Mesendoderm (in vitro differentiated cells): ENCODE measurements around the gene CD300LB.
A peak's percentile ranks its signal among the peaks of the same experiment; 100 is the strongest.

ENCODE experiments used
- DNase-seq: peaks from one replicate; pipeline ENCODE4 v3.0.0; 2013
- H2AK5ac ChIP-seq: 2 replicates; pipeline ENCODE4 v1.6.1; 2013; ENCODE audit warnings: low read length, inconsistent platforms
- H2BK120ac ChIP-seq: 2 replicates; pipeline ENCODE4 v1.6.1; 2013; ENCODE audit warnings: low read depth, mild to moderate bottlenecking, low read length, moderate library complexity, mixed read lengths
- H2BK15ac ChIP-seq: replicated peaks from 2 replicates; pipeline ENCODE4 v1.6.1; 2013; ENCODE audit warnings: low read depth, mild to moderate bottlenecking, moderate library complexity
- H2BK5ac ChIP-seq: 2 replicates; pipeline ENCODE4 v1.6.1; 2013; ENCODE audit warnings: low read length, inconsistent platforms
- H3K18ac ChIP-seq: 2 replicates; pipeline ENCODE4 v1.6.1; 2013; ENCODE audit warnings: mild to moderate bottlenecking, low read length, mixed read lengths
- H3K23ac ChIP-seq: one replicate; pipeline ENCODE4 v1.6.1; 2013; ENCODE audit warnings: low read length
- H3K27ac ChIP-seq: 2 replicates; pipeline ENCODE4 v1.5.1; 2013; ENCODE audit warnings: low read depth, mild to moderate bottlenecking, inconsistent platforms, low read length, moderate library complexity
- H3K27me3 ChIP-seq: 2 replicates; pipeline ENCODE4 v1.6.1; 2013; ENCODE audit warnings: low read length, control low read depth, mild to moderate bottlenecking, inconsistent platforms; ENCODE audit not compliant: insufficient read depth, poor library complexity
- H3K36me3 ChIP-seq: 2 replicates; pipeline ENCODE4 v1.6.1; 2013; ENCODE audit warnings: low read length, inconsistent platforms; ENCODE audit not compliant: control insufficient read depth, insufficient read depth
- H3K4ac ChIP-seq: one replicate; pipeline ENCODE4 v1.6.1; 2013; ENCODE audit warnings: low read depth, mild to moderate bottlenecking, low read length, moderate library complexity
- H3K4me1 ChIP-seq: 2 replicates; pipeline ENCODE4 v1.6.1; 2013; ENCODE audit warnings: low read depth, low read length, inconsistent platforms; ENCODE audit not compliant: control insufficient read depth
- H3K4me2 ChIP-seq: 2 replicates; pipeline ENCODE4 v1.6.1; 2013; ENCODE audit warnings: low read length
- H3K4me3 ChIP-seq: 2 replicates; pipeline ENCODE4 v1.5.1; 2013; ENCODE audit warnings: mild to moderate bottlenecking, low read length
- H3K56ac ChIP-seq: one replicate; pipeline ENCODE4 v1.6.1; 2013; ENCODE audit warnings: low read length
- H3K79me1 ChIP-seq: 2 replicates; pipeline ENCODE4 v1.6.1; 2013; ENCODE audit warnings: low read length, inconsistent platforms
- H3K79me2 ChIP-seq: 2 replicates; pipeline ENCODE4 v1.6.1; 2013; ENCODE audit warnings: mild to moderate bottlenecking, low read length; ENCODE audit not compliant: control insufficient read depth, insufficient read depth
- H3K9ac ChIP-seq: 2 replicates; pipeline ENCODE4 v1.6.1; 2013; ENCODE audit warnings: low read length, inconsistent platforms
- H4K5ac ChIP-seq: one replicate; pipeline ENCODE4 v1.6.1; 2013; ENCODE audit warnings: low read length
- H4K8ac ChIP-seq: one replicate; pipeline ENCODE4 v1.6.1; 2013; ENCODE audit warnings: low read depth, mild to moderate bottlenecking, control low read depth, low read length, moderate library complexity
- WGBS: extraction: QIAGEN DNeasy Blood & Tissue Kit; methylation state at CpG from one replicate; pipeline ENCODE4 v1.1.7; 2013; ENCODE audit warnings: low lambda C conversion rate, missing lambda C conversion rate; ENCODE audit not compliant: insufficient coverage; ENCODE audit errors: extremely low coverage; 5-methylcytosine and 5-hydroxymethylcytosine counted together

The CD300LB gene

GRCh38 chr17:74571621-74572270 is 40.5 kb upstream of the CD300LB start:
- Histone ChIP-seq H4K5ac (no peak overlapping the region), H3K56ac (no peak overlapping the region), H3K18ac (no peak overlapping the region), H3K23ac (no peak overlapping the region), H3K27ac (no peak overlapping the region), H3K36me3 (no peaks in the 10 kb centered on the region), H3K4me3 (no peak overlapping the region), H4K8ac (no peak overlapping the region), H2BK5ac (no peak overlapping the region), H2BK15ac (no peak overlapping the region), H3K4me1 (no peaks in the 10 kb centered on the region), H3K9ac (no peak overlapping the region), H3K4ac (no peak overlapping the region), H3K79me1 (no peaks in the 10 kb centered on the region), H2BK120ac (no peak overlapping the region), H3K27me3 (no peaks in the 10 kb centered on the region), H3K79me2 (no peaks in the 10 kb centered on the region), H3K4me2 (no peak overlapping the region), H2AK5ac (no peak overlapping the region)
- no CpG with 5 or more reads among the region's 4 CpGs for WGBS
- DNase-seq, result no peak

GRCh38 chr17:74569020-74570003 is 38.0 kb upstream of the CD300LB start:
- Histone ChIP-seq H3K4me1 (peaks cover 2% of the 10 kb centered on the region), H3K27me3 (no peaks in the 10 kb centered on the region), H4K8ac (no peak overlapping the region), H3K4me2 (no peak overlapping the region), H3K79me1 (no peaks in the 10 kb centered on the region), H3K18ac (no peak overlapping the region), H2AK5ac (no peak overlapping the region), H3K4ac (no peak overlapping the region), H3K4me3 (no peak overlapping the region), H2BK15ac (no peak overlapping the region), H3K79me2 (no peaks in the 10 kb centered on the region), H3K27ac (no peak overlapping the region), H3K36me3 (no peaks in the 10 kb centered on the region), H3K9ac (no peak overlapping the region), H2BK120ac (no peak overlapping the region), H2BK5ac (no peak overlapping the region), H4K5ac (no peak overlapping the region), H3K23ac (no peak overlapping the region), H3K56ac (no peak overlapping the region)
- WGBS, result 100% methylated on average over 3 of the region's 32 CpGs
- peak; percentile 43 for DNase-seq

- Histone ChIP-seq H2BK120ac (no peak overlapping the region), H3K4ac (no peak overlapping the region), H3K56ac (no peak overlapping the region), H3K79me1 (no peaks in the 10 kb centered on the region), H3K27ac (no peak overlapping the region), H3K4me2 (no peak overlapping the region), H4K8ac (no peak overlapping the region), H3K4me3 (no peak overlapping the region), H3K36me3 (no peaks in the 10 kb centered on the region), H4K5ac (no peak overlapping the region), H2BK5ac (no peak overlapping the region), H3K9ac (no peak overlapping the region), H3K23ac (no peak overlapping the region), H3K4me1 (peaks cover 2% of the 10 kb centered on the region), H2BK15ac (no peak overlapping the region), H3K27me3 (no peaks in the 10 kb centered on the region), H3K18ac (no peak overlapping the region), H2AK5ac (no peak overlapping the region), H3K79me2 (no peaks in the 10 kb centered on the region)
- DNase-seq, result no peak
- WGBS, result 100% methylated on average over 2 of the region's 4 CpGs
Measured at GRCh38 chr17:74568106-74568873, 37.0 kb upstream of the CD300LB start.

GRCh38 chr17:74567397-74567796 is 36.1 kb upstream of the CD300LB start, which contains the start of gene CD300H:
TSS of gene CD300H (minus strand) at chr17:74567509.
- H3K4me1 ChIP-seq, result peaks cover 2% of the 10 kb centered on the region
- no peaks in the 10 kb centered on the region for H3K36me3 ChIP-seq
- no peak within 1 kb of the TSS for H2AK5ac ChIP-seq
- no peak within 1 kb of the TSS for H3K4me3 ChIP-seq
- H3K56ac ChIP-seq, result peak within 1 kb of the TSS; percentile 22
- no peaks in the 10 kb centered on the region for H3K79me2 ChIP-seq
- WGBS, result no CpG with 5 or more reads among the region's 2 CpGs
- H3K18ac ChIP-seq, result no peak within 1 kb of the TSS
- no peak within 1 kb of the TSS for H2BK15ac ChIP-seq
- no peak within 1 kb of the TSS for H2BK5ac ChIP-seq
- H3K23ac ChIP-seq, result no peak within 1 kb of the TSS
- no peak within 1 kb of the TSS for H3K4ac ChIP-seq
- no peaks in the 10 kb centered on the region for H3K27me3 ChIP-seq
- no peaks in the 10 kb centered on the region for H3K79me1 ChIP-seq
- H4K5ac ChIP-seq, result no peak within 1 kb of the TSS
- H2BK120ac ChIP-seq, result no peak within 1 kb of the TSS
- H3K27ac ChIP-seq, result no peak within 1 kb of the TSS
- H4K8ac ChIP-seq, result no peak within 1 kb of the TSS
- no peak within 1 kb of the TSS for H3K9ac ChIP-seq
- no peak within 1 kb of the TSS for H3K4me2 ChIP-seq
- no peak for DNase-seq

GRCh38 chr17:74566132-74566753 is 35.0 kb upstream of the CD300LB start:
- Histone ChIP-seq H3K27me3 (no peaks in the 10 kb centered on the region), H4K8ac (no peak overlapping the region), H3K4me2 (no peak overlapping the region), H3K56ac (no peak overlapping the region), H2BK15ac (no peak overlapping the region), H3K79me2 (no peaks in the 10 kb centered on the region), H4K5ac (no peak overlapping the region), H2AK5ac (no peak overlapping the region), H3K79me1 (no peaks in the 10 kb centered on the region), H3K4me3 (no peak overlapping the region), H3K23ac (no peak overlapping the region), H2BK5ac (no peak overlapping the region), H3K9ac (no peak overlapping the region), H3K27ac (no peak overlapping the region), H3K18ac (no peak overlapping the region), H3K36me3 (no peaks in the 10 kb centered on the region), H3K4ac (no peak overlapping the region), H2BK120ac (no peak overlapping the region), H3K4me1 (peaks cover 2% of the 10 kb centered on the region)
- DNase-seq, result peak; percentile 70
- no CpG with 5 or more reads among the region's 9 CpGs for WGBS
